Mesendoderm (in vitro differentiated cells): Measurements from ENCODE around the gene TACO1.
A peak's percentile ranks its signal among the peaks of the same experiment; 100 is the strongest.

Source experiments
- DNase-seq: peaks from one replicate; pipeline ENCODE4 v3.0.0; 2013
- H2AK5ac ChIP-seq: 2 replicates; pipeline ENCODE4 v1.6.1; 2013; ENCODE audit warnings: low read length, inconsistent platforms
- H2BK120ac ChIP-seq: 2 replicates; pipeline ENCODE4 v1.6.1; 2013; ENCODE audit warnings: low read depth, mild to moderate bottlenecking, low read length, moderate library complexity, mixed read lengths
- H2BK15ac ChIP-seq: replicated peaks from 2 replicates; pipeline ENCODE4 v1.6.1; 2013; ENCODE audit warnings: low read depth, mild to moderate bottlenecking, moderate library complexity
- H2BK5ac ChIP-seq: 2 replicates; pipeline ENCODE4 v1.6.1; 2013; ENCODE audit warnings: low read length, inconsistent platforms
- H3K18ac ChIP-seq: 2 replicates; pipeline ENCODE4 v1.6.1; 2013; ENCODE audit warnings: mild to moderate bottlenecking, low read length, mixed read lengths
- H3K23ac ChIP-seq: one replicate; pipeline ENCODE4 v1.6.1; 2013; ENCODE audit warnings: low read length
- H3K27ac ChIP-seq: 2 replicates; pipeline ENCODE4 v1.5.1; 2013; ENCODE audit warnings: low read depth, mild to moderate bottlenecking, inconsistent platforms, low read length, moderate library complexity
- H3K27me3 ChIP-seq: 2 replicates; pipeline ENCODE4 v1.6.1; 2013; ENCODE audit warnings: low read length, control low read depth, mild to moderate bottlenecking, inconsistent platforms; ENCODE audit not compliant: insufficient read depth, poor library complexity
- H3K36me3 ChIP-seq: 2 replicates; pipeline ENCODE4 v1.6.1; 2013; ENCODE audit warnings: low read length, inconsistent platforms; ENCODE audit not compliant: control insufficient read depth, insufficient read depth
- H3K4ac ChIP-seq: one replicate; pipeline ENCODE4 v1.6.1; 2013; ENCODE audit warnings: low read depth, mild to moderate bottlenecking, low read length, moderate library complexity
- H3K4me1 ChIP-seq: 2 replicates; pipeline ENCODE4 v1.6.1; 2013; ENCODE audit warnings: low read depth, low read length, inconsistent platforms; ENCODE audit not compliant: control insufficient read depth
- H3K4me2 ChIP-seq: 2 replicates; pipeline ENCODE4 v1.6.1; 2013; ENCODE audit warnings: low read length
- H3K4me3 ChIP-seq: 2 replicates; pipeline ENCODE4 v1.5.1; 2013; ENCODE audit warnings: mild to moderate bottlenecking, low read length
- H3K56ac ChIP-seq: one replicate; pipeline ENCODE4 v1.6.1; 2013; ENCODE audit warnings: low read length
- H3K79me1 ChIP-seq: 2 replicates; pipeline ENCODE4 v1.6.1; 2013; ENCODE audit warnings: low read length, inconsistent platforms
- H3K79me2 ChIP-seq: 2 replicates; pipeline ENCODE4 v1.6.1; 2013; ENCODE audit warnings: mild to moderate bottlenecking, low read length; ENCODE audit not compliant: control insufficient read depth, insufficient read depth
- H3K9ac ChIP-seq: 2 replicates; pipeline ENCODE4 v1.6.1; 2013; ENCODE audit warnings: low read length, inconsistent platforms
- H4K5ac ChIP-seq: one replicate; pipeline ENCODE4 v1.6.1; 2013; ENCODE audit warnings: low read length
- H4K8ac ChIP-seq: one replicate; pipeline ENCODE4 v1.6.1; 2013; ENCODE audit warnings: low read depth, mild to moderate bottlenecking, control low read depth, low read length, moderate library complexity
- WGBS: extraction: QIAGEN DNeasy Blood & Tissue Kit; methylation state at CpG from one replicate; pipeline ENCODE4 v1.1.7; 2013; ENCODE audit warnings: low lambda C conversion rate, missing lambda C conversion rate; ENCODE audit not compliant: insufficient coverage; ENCODE audit errors: extremely low coverage; 5-methylcytosine and 5-hydroxymethylcytosine counted together

Gene TACO1

GRCh38 chr17:63561819-63562218, 38.9 kb upstream of the TACO1 start:
- no peaks in the 10 kb centered on the region for H3K36me3 ChIP-seq
- H3K79me1 ChIP-seq: peaks cover 9% of the 10 kb centered on the region
- H2BK5ac ChIP-seq: no peak overlapping the region

GRCh38 chr17:63563339-63563738, 37.4 kb upstream of the TACO1 start:
- H4K8ac ChIP-seq: no peak overlapping the region
- H2BK120ac ChIP-seq: no peak overlapping the region
- no peak overlapping the region for H3K4me3 ChIP-seq
- H3K27me3 ChIP-seq: no peaks in the 10 kb centered on the region
- H2AK5ac ChIP-seq: no peak overlapping the region
- H3K27ac ChIP-seq: no peak overlapping the region
- no peak overlapping the region for H3K4ac ChIP-seq
- no peak overlapping the region for H3K56ac ChIP-seq
- no peaks in the 10 kb centered on the region for H3K4me1 ChIP-seq
- H2BK5ac ChIP-seq: no peak overlapping the region
- H2BK15ac ChIP-seq: no peak overlapping the region
- no peak overlapping the region for H3K9ac ChIP-seq
- peaks cover 9% of the 10 kb centered on the region for H3K79me2 ChIP-seq
- no peak for DNase-seq
- H3K23ac ChIP-seq: no peak overlapping the region
- no peaks in the 10 kb centered on the region for H3K36me3 ChIP-seq
- no peak overlapping the region for H3K4me2 ChIP-seq
- H3K79me1 ChIP-seq: peaks cover 5% of the 10 kb centered on the region
- no CpG with 5 or more reads among the region's 2 CpGs for WGBS
- H4K5ac ChIP-seq: no peak overlapping the region
- no peak overlapping the region for H3K18ac ChIP-seq

More at GRCh38 chr17:63561819-63562218, 38.9 kb upstream of the TACO1 start:
- H3K27me3 ChIP-seq: no peaks in the 10 kb centered on the region
- no peak overlapping the region for H3K4me2 ChIP-seq
- H4K8ac ChIP-seq: no peak overlapping the region
- no peak overlapping the region for H4K5ac ChIP-seq
- H3K18ac ChIP-seq: no peak overlapping the region
- no peak overlapping the region for H3K4me3 ChIP-seq
- H3K9ac ChIP-seq: no peak overlapping the region
- H3K56ac ChIP-seq: no peak overlapping the region
- no peaks in the 10 kb centered on the region for H3K4me1 ChIP-seq
- H3K79me2 ChIP-seq: peaks cover 14% of the 10 kb centered on the region
- H3K27ac ChIP-seq: no peak overlapping the region
- H2BK120ac ChIP-seq: no peak overlapping the region
- no peak for DNase-seq
- H3K4ac ChIP-seq: no peak overlapping the region
- H2BK15ac ChIP-seq: no peak overlapping the region
- H2AK5ac ChIP-seq: no peak overlapping the region
- no peak overlapping the region for H3K23ac ChIP-seq

- WGBS: no CpG with 5 or more reads among the region's 5 CpGs
Measured at GRCh38 chr17:63564562-63564961, 36.1 kb upstream of the TACO1 start.

GRCh38 chr17:63567229-63567628, 33.5 kb upstream of the TACO1 start:
- H3K23ac ChIP-seq: no peak overlapping the region
- no peak overlapping the region for H2BK15ac ChIP-seq
- H3K18ac ChIP-seq: no peak overlapping the region
- no peaks in the 10 kb centered on the region for H3K36me3 ChIP-seq
- H3K9ac ChIP-seq: no peak overlapping the region
- no peak overlapping the region for H4K5ac ChIP-seq
- peaks cover 13% of the 10 kb centered on the region for H3K79me2 ChIP-seq
- no peak overlapping the region for H4K8ac ChIP-seq
- no CpG with 5 or more reads among the region's 1 CpG for WGBS
- no peaks in the 10 kb centered on the region for H3K4me1 ChIP-seq
- DNase-seq: no peak
- no peak overlapping the region for H3K56ac ChIP-seq
- H3K4me2 ChIP-seq: no peak overlapping the region
- no peak overlapping the region for H3K4ac ChIP-seq
- no peaks in the 10 kb centered on the region for H3K27me3 ChIP-seq
- no peak overlapping the region for H2BK120ac ChIP-seq
- H3K79me1 ChIP-seq: peaks cover 8% of the 10 kb centered on the region
- H3K4me3 ChIP-seq: no peak overlapping the region
- H3K27ac ChIP-seq: no peak overlapping the region
- H2BK5ac ChIP-seq: no peak overlapping the region
- H2AK5ac ChIP-seq: no peak overlapping the region

More at GRCh38 chr17:63564562-63564961, 36.1 kb upstream of the TACO1 start:
- no peak overlapping the region for H3K4me2 ChIP-seq
- no peak overlapping the region for H3K18ac ChIP-seq
- H4K5ac ChIP-seq: no peak overlapping the region
- peaks cover 7% of the 10 kb centered on the region for H3K79me1 ChIP-seq
- H2BK5ac ChIP-seq: no peak overlapping the region
- no peak overlapping the region for H4K8ac ChIP-seq
- H3K36me3 ChIP-seq: no peaks in the 10 kb centered on the region
- H2AK5ac ChIP-seq: no peak overlapping the region
- H3K23ac ChIP-seq: no peak overlapping the region
- H3K4ac ChIP-seq: no peak overlapping the region
- H3K27ac ChIP-seq: no peak overlapping the region
- no peak overlapping the region for H3K9ac ChIP-seq
- peaks cover 8% of the 10 kb centered on the region for H3K79me2 ChIP-seq
- no peaks in the 10 kb centered on the region for H3K4me1 ChIP-seq
- H2BK120ac ChIP-seq: no peak overlapping the region
- H3K4me3 ChIP-seq: no peak overlapping the region
- no peaks in the 10 kb centered on the region for H3K27me3 ChIP-seq
- no peak overlapping the region for H3K56ac ChIP-seq
- DNase-seq: no peak
- H2BK15ac ChIP-seq: no peak overlapping the region

- Histone ChIP-seq H2BK120ac (no peak overlapping the region), H3K9ac (no peak overlapping the region), H3K36me3 (no peaks in the 10 kb centered on the region), H3K4ac (no peak overlapping the region), H3K56ac (no peak overlapping the region), H3K79me1 (peaks cover 9% of the 10 kb centered on the region), H3K18ac (no peak overlapping the region), H4K8ac (no peak overlapping the region), H3K4me1 (no peaks in the 10 kb centered on the region), H3K4me3 (no peak overlapping the region), H2AK5ac (no peak overlapping the region), H2BK5ac (no peak overlapping the region), H3K4me2 (no peak overlapping the region), H3K79me2 (peaks cover 13% of the 10 kb centered on the region), H3K23ac (no peak overlapping the region), H4K5ac (no peak overlapping the region), H3K27ac (no peak overlapping the region), H3K27me3 (no peaks in the 10 kb centered on the region), H2BK15ac (no peak overlapping the region)
- DNase-seq: peak; percentile 23
- no CpG with 5 or more reads among the region's 8 CpGs for WGBS
Measured at GRCh38 chr17:63568563-63568962, 32.1 kb upstream of the TACO1 start.

- Histone ChIP-seq H3K27ac (no peak overlapping the region), H3K4me1 (no peaks in the 10 kb centered on the region), H3K9ac (no peak overlapping the region), H3K4me3 (no peak overlapping the region), H3K27me3 (no peaks in the 10 kb centered on the region), H4K8ac (no peak overlapping the region), H2AK5ac (no peak overlapping the region), H3K79me1 (peaks cover 10% of the 10 kb centered on the region), H2BK5ac (no peak overlapping the region), H3K18ac (no peak overlapping the region), H2BK15ac (no peak overlapping the region), H3K56ac (no peak overlapping the region), H3K79me2 (peaks cover 15% of the 10 kb centered on the region), H3K4me2 (no peak overlapping the region), H3K36me3 (no peaks in the 10 kb centered on the region), H2BK120ac (no peak overlapping the region), H3K4ac (no peak overlapping the region), H4K5ac (no peak overlapping the region), H3K23ac (no peak overlapping the region)
- DNase-seq: peak; percentile 30
- WGBS: no CpG with 5 or more reads among the region's 1 CpG
Measured at GRCh38 chr17:63571632-63572310, 28.9 kb upstream of the TACO1 start.
